HG02970 (cell line): ENCODE measurements around the gene PYGL.

Experiments
- ATAC-seq: cut with Tn5 transposase; IDR thresholded peaks from one replicate; pipeline ENCODE4 v1.9.1; 2021; ENCODE audit warnings: mild to moderate bottlenecking, moderate library complexity, moderate number of reproducible peaks; ENCODE audit not compliant: unreplicated experiment, low FRiP score

Gene PYGL

DNA sequence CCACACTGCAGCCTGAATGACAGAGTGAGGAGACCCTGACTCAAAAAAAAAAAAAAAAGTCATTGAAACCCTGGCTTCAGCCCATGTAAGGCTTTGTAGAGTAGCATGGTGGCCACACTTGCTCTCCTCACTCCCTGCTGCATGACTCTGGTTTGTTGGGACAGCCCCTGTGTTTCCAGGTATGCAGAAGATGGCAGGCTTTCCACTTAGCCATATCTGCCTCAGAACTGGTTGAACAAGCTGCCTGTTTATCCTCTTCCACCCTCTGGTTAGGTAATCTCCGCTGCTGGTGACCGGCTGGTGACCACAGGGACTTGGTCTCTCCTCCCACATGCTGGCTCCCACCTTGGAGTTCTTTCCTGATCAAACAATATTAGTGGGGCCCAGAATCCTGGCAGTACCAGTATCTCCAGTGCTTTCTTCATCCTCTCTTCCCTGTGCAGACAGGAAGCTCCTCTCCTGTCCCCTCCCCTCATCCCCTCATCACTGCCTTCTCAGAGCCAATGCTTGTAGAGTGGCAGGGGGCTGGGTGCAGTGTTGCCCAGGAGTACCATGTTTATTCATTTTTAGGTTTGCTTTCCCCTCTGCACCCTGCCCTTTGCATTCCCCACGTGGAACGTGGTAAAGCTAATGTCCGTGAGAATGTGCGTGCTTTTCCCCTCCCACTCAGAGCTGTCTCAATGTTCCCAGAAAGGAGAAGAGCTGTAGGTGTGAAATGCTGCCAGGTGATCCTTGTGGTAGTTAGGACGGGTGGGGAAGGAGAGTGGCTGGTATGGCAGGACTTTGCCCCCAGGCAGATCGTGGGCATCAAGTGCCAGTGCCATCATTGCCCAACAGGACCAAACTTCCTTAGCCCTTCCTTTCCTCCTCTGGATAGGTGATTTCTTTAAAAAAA lies 61.1 kb downstream of the PYGL start:
- no peak for ATAC-seq

DNA sequence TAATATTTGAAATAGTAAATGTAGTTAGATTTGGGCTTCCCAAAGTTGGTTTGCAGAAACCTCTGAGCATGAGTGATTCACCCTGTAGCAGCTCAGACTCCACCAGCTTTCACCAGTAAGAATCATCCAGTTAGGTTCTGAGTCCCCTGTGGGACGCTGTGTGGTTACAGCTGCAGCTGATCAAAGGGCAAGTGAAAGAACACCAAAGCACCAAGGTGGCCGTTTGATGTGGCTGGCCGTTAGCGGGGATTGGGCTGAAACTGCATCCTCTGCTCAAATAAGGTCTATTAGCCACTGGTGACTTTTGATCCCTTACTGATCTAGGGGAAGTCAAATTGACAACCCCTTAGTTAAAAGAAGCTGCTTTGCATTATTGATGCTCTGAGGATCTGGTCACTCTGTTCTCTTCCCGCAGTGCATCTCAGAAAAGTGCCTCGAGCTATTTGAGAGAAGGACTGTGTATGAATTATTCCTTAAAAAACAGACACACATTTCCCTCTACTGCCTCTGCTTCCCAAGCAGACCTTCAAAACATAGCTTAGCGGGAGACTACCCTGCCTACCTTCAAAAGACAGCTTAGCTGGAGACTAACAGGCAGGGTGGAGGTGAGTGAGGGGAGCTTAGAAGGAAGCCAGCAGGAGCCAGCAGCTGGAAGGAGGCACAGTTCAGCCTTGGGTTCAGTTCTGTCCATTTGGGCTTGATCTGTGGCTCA lies 68.8 kb downstream of the PYGL start:
- ATAC-seq: peak; percentile 67

GRCh38 chr14:50874757-50875156 lies 69.5 kb downstream of the PYGL start:
- no peak for ATAC-seq

- ATAC-seq: no peak
Measured at GRCh38 chr14:50871914-50872732, 72.2 kb downstream of the PYGL start, which contains the start of gene ABHD12B. Gene ABHD12B (plus strand): TSS chr14:50872053. CDS start chr14:50872175, 122 bp downstream.

DNA sequence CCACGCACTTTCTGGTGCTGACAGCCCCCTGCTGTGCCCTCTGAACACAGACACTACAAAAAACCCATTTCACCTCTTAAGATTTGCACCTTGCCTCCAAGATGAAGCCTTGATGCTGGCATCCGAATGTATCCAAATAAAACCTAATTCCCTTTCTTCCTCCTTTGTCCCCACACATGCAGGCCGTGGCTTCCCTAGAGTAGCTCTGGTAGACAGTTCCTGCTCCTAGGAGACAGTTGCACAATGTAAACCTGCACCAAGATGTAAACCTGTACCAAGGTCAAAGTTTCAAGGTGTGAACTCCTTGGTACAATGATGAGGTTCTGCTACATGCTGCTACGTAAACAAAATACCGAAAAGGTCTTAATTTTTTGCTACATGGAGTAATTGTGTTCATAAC lies 73.1 kb downstream of the PYGL start:
- no peak for ATAC-seq

GRCh38 chr14:50865391-50866076 lies 78.7 kb downstream of the PYGL start:
- ATAC-seq: no peak

GRCh38 chr14:50864946-50865345 lies 79.3 kb downstream of the PYGL start:
- no peak for ATAC-seq

DNA sequence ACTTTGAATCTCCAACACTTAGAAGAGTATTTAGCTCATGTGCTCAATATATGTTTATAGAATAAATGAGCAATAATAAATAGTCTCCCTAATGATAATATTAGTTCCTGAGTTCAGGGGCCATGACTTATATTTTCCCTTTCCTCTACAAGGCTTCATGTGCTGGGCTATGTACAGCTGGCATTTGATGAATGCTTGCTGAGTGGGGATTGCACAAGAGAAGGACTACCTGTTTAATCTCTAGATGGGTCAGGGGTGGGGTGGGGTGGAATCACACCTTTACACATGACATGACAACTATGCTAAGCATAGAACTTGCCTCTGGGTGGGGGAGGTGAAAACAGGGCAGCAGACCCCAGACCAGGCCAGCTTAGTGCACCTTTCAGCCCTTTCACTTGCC lies 80.0 kb downstream of the PYGL start:
- ATAC-seq: no peak

DNA sequence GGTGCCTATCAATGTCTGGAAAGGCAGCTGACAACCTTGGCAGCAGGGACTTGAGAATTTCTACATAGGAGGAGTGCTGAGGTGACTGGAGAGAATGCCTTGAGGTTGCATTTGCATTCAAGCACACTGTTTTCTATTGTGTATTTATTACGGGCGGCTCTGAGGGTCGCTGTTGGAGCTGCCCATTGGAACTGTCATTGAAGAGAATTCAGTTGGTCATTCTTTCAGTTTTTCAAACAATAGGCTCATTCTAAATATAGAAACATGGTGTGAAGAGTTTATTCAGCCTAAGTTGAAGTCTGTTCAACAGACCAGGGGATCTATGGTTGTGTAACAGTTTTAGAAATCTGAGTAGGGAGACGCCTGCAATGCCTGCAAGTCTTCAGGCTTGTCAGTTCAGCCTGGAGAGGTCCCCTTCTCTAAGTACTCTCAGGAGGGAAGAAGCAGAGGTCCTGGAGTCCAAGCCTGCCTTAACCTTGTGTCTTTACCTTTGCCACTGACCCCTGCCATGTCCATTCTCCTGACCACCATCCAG lies 82.2 kb downstream of the PYGL start:
- ATAC-seq: no peak

DNA sequence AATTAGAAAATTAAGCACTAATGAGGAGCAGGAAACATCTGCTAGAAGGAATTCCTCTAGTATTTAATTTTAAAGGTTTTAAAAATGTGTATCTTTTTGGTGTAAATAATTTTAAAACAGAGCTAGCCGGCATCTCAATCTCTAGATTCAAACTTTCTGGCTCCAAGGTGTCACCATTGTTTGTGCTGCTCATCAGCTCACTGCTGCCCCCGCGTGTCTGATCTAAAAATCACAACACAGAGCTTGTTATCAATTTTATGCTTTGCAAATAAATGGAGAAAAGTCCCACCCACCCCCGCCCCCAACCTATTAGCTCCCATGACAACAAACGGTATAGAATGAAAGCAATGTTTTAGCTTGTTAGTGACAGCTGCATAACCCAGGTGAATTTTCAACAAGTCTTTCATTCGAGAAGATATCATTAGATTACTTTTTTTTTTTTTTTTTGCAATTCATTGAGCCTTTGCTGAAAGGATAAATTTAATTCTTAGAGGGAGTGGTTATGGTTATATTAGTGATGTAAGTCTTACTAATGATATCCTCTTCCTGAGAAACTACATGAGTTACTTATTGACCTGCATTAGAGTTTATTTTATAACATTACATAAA lies 83.7 kb downstream of the PYGL start:
- no peak for ATAC-seq

- ATAC-seq: no peak
Measured at GRCh38 chr14:50859296-50859624, 85.0 kb downstream of the PYGL start.

- no peak for ATAC-seq
Measured at GRCh38 chr14:50856660-50857059, 87.6 kb downstream of the PYGL start.

DNA sequence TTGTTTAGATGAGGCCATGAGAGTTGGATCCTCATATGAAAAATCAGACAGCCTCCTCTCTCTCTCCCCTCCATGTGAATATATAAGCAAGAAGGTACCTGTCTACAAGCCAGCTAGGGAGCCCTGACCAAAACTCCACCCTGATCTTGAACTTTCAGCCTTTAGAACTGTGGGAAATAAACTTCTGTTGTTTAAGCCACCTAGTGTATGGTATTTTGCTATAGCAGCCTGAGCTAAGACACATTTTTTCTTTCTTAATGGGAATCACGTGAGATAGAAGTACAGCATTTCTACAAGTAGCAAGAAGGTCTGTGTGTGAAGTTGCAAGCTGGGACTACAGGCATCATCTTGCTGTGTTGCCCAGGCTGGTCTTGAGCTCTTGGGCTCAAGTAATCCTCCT lies 88.7 kb downstream of the PYGL start:
- no peak for ATAC-seq
